ENCODE measurements around the gene AMBRA1. TPM values are rescaled to one million over a fixed set of nuclear protein-coding genes. Genes with fewer than 3 reads are reported as not detected.
A peak's percentile ranks its signal among the peaks of the same experiment; 100 is the strongest.

AMBRA1 gene
- polyA plus RNA-seq, 1 of the 3 experiments (the other 2 are of a cell fraction) = 10.4 TPM

DNA sequence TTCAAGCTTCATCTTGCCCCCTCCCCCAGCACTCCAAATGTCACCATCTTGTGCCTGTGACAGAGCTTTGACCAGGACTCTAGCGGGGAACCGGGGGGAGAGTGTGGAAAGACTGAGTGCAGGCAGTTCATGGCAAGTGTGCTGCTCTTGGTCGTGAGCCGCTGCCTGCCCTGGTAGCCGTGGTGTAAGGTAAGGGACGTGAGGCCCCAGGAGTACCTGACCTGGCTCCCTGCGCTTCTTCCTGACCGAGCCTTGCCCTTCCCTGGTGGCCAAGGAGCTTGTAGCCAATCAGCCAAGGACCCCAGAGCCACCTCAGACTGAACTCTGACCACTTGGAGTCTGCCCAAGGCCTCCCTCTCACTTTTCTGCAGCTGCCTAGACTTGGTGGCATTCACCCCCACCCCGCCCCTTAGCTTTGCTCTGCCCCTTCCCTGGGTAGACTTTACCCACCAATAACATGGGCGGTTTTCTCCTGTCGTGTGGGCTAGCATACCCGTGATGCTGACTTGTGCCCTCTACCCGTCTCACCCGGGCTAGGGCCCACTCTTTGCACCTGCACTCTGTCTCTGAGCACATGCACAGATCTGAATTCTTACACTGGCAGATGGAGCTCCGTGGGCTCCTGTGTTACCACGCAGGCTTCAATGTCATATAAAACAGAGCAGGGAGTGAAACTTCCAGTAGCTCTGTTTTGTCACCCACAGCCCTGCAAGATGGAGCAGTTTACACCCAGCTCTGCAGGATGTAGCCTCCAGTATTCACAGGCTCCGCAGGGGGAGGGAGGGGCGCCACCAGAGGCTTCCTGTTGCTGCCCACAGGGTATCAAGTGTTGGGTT, 245.0 kb downstream of the AMBRA1 start (continued):
- TF ChIP-seq, protein P1, sequence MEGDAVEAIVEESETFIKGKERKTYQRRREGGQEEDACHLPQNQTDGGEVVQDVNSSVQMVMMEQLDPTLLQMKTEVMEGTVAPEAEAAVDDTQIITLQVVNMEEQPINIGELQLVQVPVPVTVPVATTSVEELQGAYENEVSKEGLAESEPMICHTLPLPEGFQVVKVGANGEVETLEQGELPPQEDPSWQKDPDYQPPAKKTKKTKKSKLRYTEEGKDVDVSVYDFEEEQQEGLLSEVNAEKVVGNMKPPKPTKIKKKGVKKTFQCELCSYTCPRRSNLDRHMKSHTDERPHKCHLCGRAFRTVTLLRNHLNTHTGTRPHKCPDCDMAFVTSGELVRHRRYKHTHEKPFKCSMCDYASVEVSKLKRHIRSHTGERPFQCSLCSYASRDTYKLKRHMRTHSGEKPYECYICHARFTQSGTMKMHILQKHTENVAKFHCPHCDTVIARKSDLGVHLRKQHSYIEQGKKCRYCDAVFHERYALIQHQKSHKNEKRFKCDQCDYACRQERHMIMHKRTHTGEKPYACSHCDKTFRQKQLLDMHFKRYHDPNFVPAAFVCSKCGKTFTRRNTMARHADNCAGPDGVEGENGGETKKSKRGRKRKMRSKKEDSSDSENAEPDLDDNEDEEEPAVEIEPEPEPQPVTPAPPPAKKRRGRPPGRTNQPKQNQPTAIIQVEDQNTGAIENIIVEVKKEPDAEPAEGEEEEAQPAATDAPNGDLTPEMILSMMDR (IDR thresholded peaks at IDR 0.05) = no peak
- TF ChIP-seq TEAD4 (IDR thresholded peaks at IDR 0.05; ENCODE audit: borderline replicate concordance, insufficient read depth) (no peak), GATA2 (CRISPR knock-in tag; IDR thresholded peaks at IDR 0.05) (no peak), RXRA (IDR thresholded peaks at IDR 0.05; ENCODE audit: borderline replicate concordance, low read depth) (no peak), FOXM1 (IDR thresholded peaks at IDR 0.05; ENCODE audit: low read depth) (no peak)

DNA sequence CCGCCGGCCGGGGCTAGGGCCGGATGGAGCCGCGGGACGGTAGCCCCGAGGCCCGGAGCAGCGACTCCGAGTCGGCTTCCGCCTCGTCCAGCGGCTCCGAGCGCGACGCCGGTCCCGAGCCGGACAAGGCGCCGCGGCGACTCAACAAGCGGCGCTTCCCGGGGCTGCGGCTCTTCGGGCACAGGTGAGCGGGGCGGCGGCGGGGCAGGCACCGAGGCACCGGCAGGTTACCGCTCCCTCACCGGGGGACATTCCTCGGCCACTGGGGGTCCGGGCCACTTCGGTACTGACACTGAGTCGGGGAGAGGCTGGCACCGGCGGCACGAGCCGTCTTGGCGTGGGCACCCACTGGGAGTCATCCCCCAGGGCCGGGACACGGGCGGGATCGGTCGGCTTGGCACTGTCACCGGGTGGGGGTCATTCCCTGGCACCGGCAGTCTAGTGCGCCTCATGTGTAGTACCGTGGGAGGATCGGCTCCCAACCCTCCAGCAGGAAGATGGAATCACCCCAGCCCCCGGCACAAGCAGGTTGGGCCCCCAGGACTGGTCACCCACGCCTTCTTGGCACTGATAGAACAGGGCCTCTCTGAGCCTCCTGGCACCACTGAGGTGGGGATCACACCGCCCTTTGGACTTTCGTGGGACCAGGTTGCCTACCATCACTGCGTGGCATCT, 246.0 kb downstream of the AMBRA1 start:
- H3K4me1 ChIP-seq (ENCODE audit: control insufficient read depth in 1 of 2, insufficient read depth in 2 of 2, low read depth in 1 of 2, low read length in 1 of 2) = peaks cover 17 to 19% of the 10 kb centered on the region in 2 experiments; a peak in 3 of 4 replicates
- no peaks in the 10 kb centered on the region for H3F3A ChIP-seq (replicated peaks; ENCODE audit: insufficient read depth)
- peaks cover 28% of the 10 kb centered on the region; the same call in 1 of the 2 replicates for H4K20me1 ChIP-seq (ENCODE audit: insufficient read depth)
- H3K9ac ChIP-seq = peak overlapping the region; percentile 78
- peak; percentile 63 for DNase-seq
- 6% methylated on average over 11 of the region's 63 CpGs for WGBS (ENCODE audit: low lambda C conversion rate)
- H3K27ac ChIP-seq (ENCODE audit: low read depth in 2 of 2, low read length in 1 of 2) = peak overlapping the region in 1 of 2 experiments; percentile 5; a peak in 1 of 4 replicates
- peak overlapping the region; percentile 82 to 86 for H3K4me3 ChIP-seq (ENCODE audit: low read depth in 2 of 2, low read length in 1 of 2)
- peak overlapping the region; percentile 59; the same call in 1 of the 2 replicates for H2AFZ ChIP-seq (ENCODE audit: low read depth)
- H3K9me3 ChIP-seq = no peaks in the 10 kb centered on the region
- no peaks in the 10 kb centered on the region for H3K9me2 ChIP-seq
- ChIA-PET CTCF (interaction anchor here (0.6 to 17.7 kb wide), 20 partner anchors 14 to 271 kb away, joined by 3 to 423 read pairs (median 5); partner anchors contain the start of gene CHRM4), POLR2A (interaction anchor here (1.2 kb wide), 1 partner anchor 105 kb away, joined by 6 read pairs; no protein-coding TSS in a partner anchor)
- peaks cover 50% of the 10 kb centered on the region for H3K79me2 ChIP-seq (ENCODE audit: insufficient read depth)
- 0 out of 2 replicates have a peak, but pooled peaks have one; percentile 16 for TF ChIP-seq MXI1 (IDR thresholded peaks at IDR 0.05; ENCODE audit: low read depth, low read length)
- TF ChIP-seq, protein P2, sequence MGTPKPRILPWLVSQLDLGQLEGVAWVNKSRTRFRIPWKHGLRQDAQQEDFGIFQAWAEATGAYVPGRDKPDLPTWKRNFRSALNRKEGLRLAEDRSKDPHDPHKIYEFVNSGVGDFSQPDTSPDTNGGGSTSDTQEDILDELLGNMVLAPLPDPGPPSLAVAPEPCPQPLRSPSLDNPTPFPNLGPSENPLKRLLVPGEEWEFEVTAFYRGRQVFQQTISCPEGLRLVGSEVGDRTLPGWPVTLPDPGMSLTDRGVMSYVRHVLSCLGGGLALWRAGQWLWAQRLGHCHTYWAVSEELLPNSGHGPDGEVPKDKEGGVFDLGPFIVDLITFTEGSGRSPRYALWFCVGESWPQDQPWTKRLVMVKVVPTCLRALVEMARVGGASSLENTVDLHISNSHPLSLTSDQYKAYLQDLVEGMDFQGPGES (IDR thresholded peaks at IDR 0.05; ENCODE audit: low read depth, low read length) = no peak
- TF ChIP-seq, protein P3, sequence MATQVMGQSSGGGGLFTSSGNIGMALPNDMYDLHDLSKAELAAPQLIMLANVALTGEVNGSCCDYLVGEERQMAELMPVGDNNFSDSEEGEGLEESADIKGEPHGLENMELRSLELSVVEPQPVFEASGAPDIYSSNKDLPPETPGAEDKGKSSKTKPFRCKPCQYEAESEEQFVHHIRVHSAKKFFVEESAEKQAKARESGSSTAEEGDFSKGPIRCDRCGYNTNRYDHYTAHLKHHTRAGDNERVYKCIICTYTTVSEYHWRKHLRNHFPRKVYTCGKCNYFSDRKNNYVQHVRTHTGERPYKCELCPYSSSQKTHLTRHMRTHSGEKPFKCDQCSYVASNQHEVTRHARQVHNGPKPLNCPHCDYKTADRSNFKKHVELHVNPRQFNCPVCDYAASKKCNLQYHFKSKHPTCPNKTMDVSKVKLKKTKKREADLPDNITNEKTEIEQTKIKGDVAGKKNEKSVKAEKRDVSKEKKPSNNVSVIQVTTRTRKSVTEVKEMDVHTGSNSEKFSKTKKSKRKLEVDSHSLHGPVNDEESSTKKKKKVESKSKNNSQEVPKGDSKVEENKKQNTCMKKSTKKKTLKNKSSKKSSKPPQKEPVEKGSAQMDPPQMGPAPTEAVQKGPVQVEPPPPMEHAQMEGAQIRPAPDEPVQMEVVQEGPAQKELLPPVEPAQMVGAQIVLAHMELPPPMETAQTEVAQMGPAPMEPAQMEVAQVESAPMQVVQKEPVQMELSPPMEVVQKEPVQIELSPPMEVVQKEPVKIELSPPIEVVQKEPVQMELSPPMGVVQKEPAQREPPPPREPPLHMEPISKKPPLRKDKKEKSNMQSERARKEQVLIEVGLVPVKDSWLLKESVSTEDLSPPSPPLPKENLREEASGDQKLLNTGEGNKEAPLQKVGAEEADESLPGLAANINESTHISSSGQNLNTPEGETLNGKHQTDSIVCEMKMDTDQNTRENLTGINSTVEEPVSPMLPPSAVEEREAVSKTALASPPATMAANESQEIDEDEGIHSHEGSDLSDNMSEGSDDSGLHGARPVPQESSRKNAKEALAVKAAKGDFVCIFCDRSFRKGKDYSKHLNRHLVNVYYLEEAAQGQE (IDR thresholded peaks at IDR 0.05; ENCODE audit: low read depth, low read length) = no peak
- no peaks in the 10 kb centered on the region for H3K27me3 ChIP-seq (ENCODE audit: insufficient read depth)
- H3K4me2 ChIP-seq = peak overlapping the region; percentile 99
- peaks cover 0 to 3% of the 10 kb centered on the region in 2 experiments for H3K36me3 ChIP-seq (replicated peaks in 1 of 2; ENCODE audit: control insufficient read depth in 1 of 2, insufficient read depth in 2 of 2, low read length in 1 of 2)
